Cardiac muscle cell (in vitro differentiated cells and primary cell): Measurements from ENCODE around the gene THBS3. TPM values are rescaled to one million over a fixed set of nuclear protein-coding genes. Genes with fewer than 3 reads are reported as not detected.
"Not testable (repeated sequence)": the region's sequence is repeated elsewhere in the genome, so short reads cannot be mapped to it uniquely, and the experiment has no call there.

Experiments
- DNase-seq, 2 donors: peaks; one replicate each; pipeline versions ENCODE4 v3.0.0 to v3.0.0-alpha.2; 2010 to 2017; ENCODE audit warnings: low read depth in 1 of 2, low spot score in 1 of 2
- H3K27ac ChIP-seq: fragments of 200-600 bp; sonication (generic); 2 replicates; pipeline ENCODE4 v1.5.1; 2016
- H3K27me3 ChIP-seq: fragments of 200-600 bp; sonication (generic); 2 replicates; pipeline ENCODE4 v1.6.0; 2016; ENCODE audit warnings: control low read depth
- H3K36me3 ChIP-seq: fragments of 200-600 bp; sonication (generic); 2 replicates; pipeline ENCODE4 v1.5.1; 2016; ENCODE audit warnings: control low read depth
- H3K4me1 ChIP-seq: fragments of 200-600 bp; sonication (generic); 2 replicates; pipeline ENCODE4 v1.8.1; 2017; ENCODE audit warnings: low read depth, mild to moderate bottlenecking, mixed run types
- H3K4me3 ChIP-seq: fragments of 200-600 bp; sonication (generic); 2 replicates; pipeline ENCODE4 v1.5.1; 2016; ENCODE audit warnings: mild to moderate bottlenecking
- H3K9me3 ChIP-seq: fragments of 200-600 bp; sonication (generic); 2 replicates; pipeline ENCODE4 v1.5.1; 2017; ENCODE audit warnings: low read depth, mild to moderate bottlenecking, control low read depth
- CTCF ChIP-seq: IDR thresholded peaks from 2 replicates; pipeline ENCODE4 v1.5.1; 2012; ENCODE audit warnings: low read depth, mild to moderate bottlenecking, low read length
- polyA plus RNA-seq: library from polyadenylated mRNA; unstranded; fragments of >200 nt; fragmentation: Nextera tagmentation; extraction: Ambion mirVana; gene quantifications from 2 replicates; pipeline ENCODE4 v1.2.1, GENCODE V29; 2016
- total RNA-seq: library from RNA; depleted of rRNA; stranded (reverse); fragments of >200 nt; gene quantifications from 2 replicates; pipeline ENCODE4 v1.2.3, GENCODE V29; 2016

The THBS3 gene
- total and polyA plus RNA-seq, 2 experiments from 2014 or later: 9.4 to 14.2 TPM

- Histone ChIP-seq H3K4me3 (no peak overlapping the region), H3K36me3 (peaks cover 4% of the 10 kb centered on the region), H3K4me1 (peaks cover 11% of the 10 kb centered on the region), H3K9me3 (no peaks in the 10 kb centered on the region), H3K27me3 (no peaks in the 10 kb centered on the region), H3K27ac (no peak overlapping the region)
- TF ChIP-seq CTCF: no peak
- no peak for DNase-seq
Measured at GRCh38 chr1:155197901-155198546, 9.7 kb downstream of the THBS3 start.

- Histone ChIP-seq H3K4me1 (peaks cover 11% of the 10 kb centered on the region), H3K9me3 (no peaks in the 10 kb centered on the region), H3K27me3 (no peaks in the 10 kb centered on the region), H3K36me3 (peaks cover 4% of the 10 kb centered on the region), H3K4me3 (no peak overlapping the region), H3K27ac (no peak overlapping the region)
- DNase-seq: no peak
- no peak for TF ChIP-seq CTCF
Measured at GRCh38 chr1:155196893-155197638, 10.6 kb downstream of the THBS3 start.

GRCh38 chr1:155196103-155196892, 11.4 kb downstream of the THBS3 start:
- peak overlapping the region; percentile 44 for H3K4me3 ChIP-seq

GRCh38 chr1:155195201-155196102, 12.2 kb downstream of the THBS3 start:
- Histone ChIP-seq H3K27me3 (no peaks in the 10 kb centered on the region), H3K9me3 (no peaks in the 10 kb centered on the region), H3K4me3 (peak overlapping the region; percentile 44), H3K27ac (peak overlapping the region; percentile 53), H3K36me3 (no peaks in the 10 kb centered on the region), H3K4me1 (peaks cover 11% of the 10 kb centered on the region)
- DNase-seq: peak in 1 of 2 donors; percentile 11
- TF ChIP-seq CTCF: no peak

More at GRCh38 chr1:155196103-155196892, 11.4 kb downstream of the THBS3 start:
- DNase-seq: no peak
- Histone ChIP-seq H3K27me3 (no peaks in the 10 kb centered on the region), H3K36me3 (peaks cover 2% of the 10 kb centered on the region), H3K9me3 (no peaks in the 10 kb centered on the region), H3K4me1 (peaks cover 11% of the 10 kb centered on the region), H3K27ac (no peak overlapping the region)
- TF ChIP-seq CTCF: no peak

GRCh38 chr1:155193991-155194240, 13.8 kb downstream of the THBS3 start:
- H3K36me3 ChIP-seq, H3K9me3 ChIP-seq, H3K27me3 ChIP-seq, DNase-seq: not testable (repeated sequence)
- Histone ChIP-seq H3K4me3 (peak overlapping the region; percentile 44), H3K27ac (peak overlapping the region; percentile 61), H3K4me1 (peaks cover 11% of the 10 kb centered on the region)
